K562 (cell line): Measurements from ENCODE around the gene CTAGE9. TPM values are rescaled to one million over a fixed set of nuclear protein-coding genes. Genes with fewer than 3 reads are reported as not detected.

Source experiments
- ATAC-seq: fragments of 200-7000 bp; cut with Tn5 transposase; 3 replicates; pipeline ENCODE4 v1.9.1; 2020; ENCODE audit warnings: moderate library complexity
- BruUV-seq: library from RNA; stranded (reverse); fragments of 400-500 nt; replicated peaks from 2 replicates; lab custom pipeline; 2021; lab: Mats Ljungman, UMichigan
- CTCF ChIA-PET: fragments of 300-600 bp; formaldehyde crosslinking; extraction: SDS; loops from one replicate; lab custom pipeline; 2021; ENCODE audit warnings: low intra/inter-chr PET ratio; lab: Yijun Ruan, JAX
- POLR2A ChIA-PET: fragments of 300-600, 350-650 bp; sonication (Branson Sonifier 250); formaldehyde crosslinking; extraction: SDS; loops from one replicate; lab custom pipeline; 2021; ENCODE audit warnings: antibody characterized with exemption, inconsistent platforms; lab: Yijun Ruan, JAX
- DNase-seq, 4 experiments: peaks; one replicate each; pipeline versions ENCODE4 v3.0.0 to v3.0.0-alpha.2; 2011 to 2018; ENCODE audit warnings: low spot score in 3 of 4, mixed read lengths in 3 of 4; ENCODE audit errors: extremely low read depth in 1 of 4
- FAIRE-seq: peaks from 2 replicates; lab custom pipeline; 2011; peaks lifted over from hg19 to GRCh38; lab: Jason Lieb, UNC
- H2AFZ ChIP-seq: 2 replicates; pipeline ENCODE4 v1.6.0; 2011; ENCODE audit warnings: low read depth, low read length, control low read depth, inconsistent platforms
- H3K27ac ChIP-seq: fragments of 200-600 bp; 3 replicates; pipeline ENCODE4 v1.8.0; 2011; ENCODE audit warnings: low read depth, mild to moderate bottlenecking, control low read depth, inconsistent platforms, low read length, moderate library complexity, mixed read lengths; ENCODE audit errors: extremely low read depth
- H3K27me3 ChIP-seq, 2 experiments: fragments of 300-600 bp in 1 of 2; 2 replicates in 1 of 2; 3 replicates in 1 of 2; pipeline versions ENCODE4 v1.6.0 to v1.8.0; 2011; ENCODE audit warnings: inconsistent platforms in 2 of 2, low read length in 2 of 2, mild to moderate bottlenecking in 1 of 2, mixed read lengths in 1 of 2, moderate library complexity in 1 of 2; ENCODE audit not compliant: control insufficient read depth in 2 of 2, insufficient read depth in 2 of 2
- H3K36me3 ChIP-seq: fragments of 300-600 bp; 3 replicates; pipeline ENCODE4 v1.8.0; 2011; ENCODE audit warnings: mild to moderate bottlenecking, low read length, inconsistent platforms; ENCODE audit not compliant: control insufficient read depth, insufficient read depth
- H3K4me1 ChIP-seq, 2 experiments: fragments of 200-600 bp in 1 of 2; replicated peaks in 1 of 2; 2 replicates in 1 of 2; 3 replicates in 1 of 2; pipeline versions ENCODE4 v1.5.1 to v1.8.0; 2011; ENCODE audit warnings: inconsistent platforms in 2 of 2, low read length in 2 of 2, mild to moderate bottlenecking in 1 of 2, mixed read lengths in 1 of 2, moderate library complexity in 1 of 2; ENCODE audit not compliant: control insufficient read depth in 2 of 2, insufficient read depth in 2 of 2
- H3K4me2 ChIP-seq: 2 replicates; pipeline ENCODE4 v1.6.1; 2011; ENCODE audit warnings: low read length, control low read depth, inconsistent platforms, mixed read lengths; ENCODE audit not compliant: insufficient read depth
- H3K4me3 ChIP-seq: fragments of 200-600 bp; sonication (generic), shearing (Covaris generic); 2 replicates; pipeline ENCODE4 v1.5.1; 2016; ENCODE audit warnings: control low read depth, inconsistent platforms
- H3K79me2 ChIP-seq: fragments of 200-600 bp; 3 replicates; pipeline ENCODE4 v1.8.0; 2011; ENCODE audit warnings: low read length, inconsistent platforms; ENCODE audit not compliant: control insufficient read depth, insufficient read depth
- H3K9ac ChIP-seq, 2 experiments: 2 replicates each; pipeline versions ENCODE4 v1.6.0 to v1.6.1; 2011; ENCODE audit warnings: low read depth in 2 of 2, low read length in 2 of 2, control low read depth in 1 of 2, inconsistent platforms in 1 of 2, mild to moderate bottlenecking in 1 of 2, mixed read lengths in 1 of 2; ENCODE audit not compliant: insufficient read depth in 1 of 2
- H3K9me1 ChIP-seq: one replicate; pipeline ENCODE4 v1.6.0; 2011; ENCODE audit warnings: inconsistent platforms, mild to moderate bottlenecking, low read length, moderate library complexity; ENCODE audit not compliant: control insufficient read depth, insufficient read depth
- H3K9me3 ChIP-seq: replicated peaks from 2 replicates; pipeline ENCODE4 v1.5.1; 2011; ENCODE audit warnings: low read depth, low read length, inconsistent platforms; ENCODE audit not compliant: control insufficient read depth, insufficient read depth
- H4K20me1 ChIP-seq: replicated peaks from 2 replicates; pipeline ENCODE4 v1.6.1; 2011; ENCODE audit warnings: low read length, inconsistent platforms, mixed read lengths; ENCODE audit not compliant: control insufficient read depth, insufficient read depth
- BCL6 ChIP-seq: fragments of 250-450 bp; sonication (Bioruptor Pico); IDR thresholded peaks from 2 replicates; pipeline ENCODE4 v1.4.0; 2020
- CC2D1A ChIP-seq: fragments of 450-650 bp; IDR thresholded peaks from 2 replicates; pipeline ENCODE4 v1.6.1; 2017; ENCODE audit warnings: mild to moderate bottlenecking
- ETV6 ChIP-seq, 3 experiments: fragments of 150-350 bp in 1 of 3; sonication (generic) in 1 of 3; formaldehyde crosslinking in 1 of 3; IDR thresholded peaks; 2 replicates each; pipeline versions ENCODE4 v1.6.1 to v1.8.0; 2014 to 2022; ENCODE audit warnings: borderline replicate concordance in 2 of 3, low read depth in 2 of 3, antibody characterized with exemption in 1 of 3, low read length in 1 of 3, mild to moderate bottlenecking in 1 of 3, missing genetic modification reagents in 1 of 3
- HNRNPL ChIP-seq: fragments of 200-400 bp; formaldehyde crosslinking; IDR thresholded peaks from 2 replicates; pipeline ENCODE4 v1.6.1; 2017; ENCODE audit warnings: low read depth, mild to moderate bottlenecking, low read length
- OTX1 ChIP-seq: fragments of 450-650 bp; formaldehyde crosslinking; IDR thresholded peaks from 2 replicates; pipeline ENCODE4 v1.4.0; 2022; ENCODE audit warnings: mild to moderate bottlenecking
- WGBS: fragments of 100-300 bp; shearing (Covaris generic); methylation state at CpG from one replicate; pipeline ENCODE4 v1.1.6; 2016; ENCODE audit warnings: low coverage, mixed read lengths; ENCODE audit not compliant: insufficient coverage; ENCODE audit errors: missing lambda C conversion rate; 5-methylcytosine and 5-hydroxymethylcytosine counted together
- in situ Hi-C: fragments of 300-500 bp; cut with MboI; formaldehyde crosslinking; loops from 4 replicates; pipeline ENCODE4 v1.15.0; 2018; ENCODE audit warnings: inconsistent platforms, mixed read lengths
- intact Hi-C: fragments of 100-400 bp; cut with micrococcal nuclease; formaldehyde crosslinking; loops from 2 replicates; pipeline ENCODE4 v1.14.2; 2022
- polyA plus RNA-seq, 8 experiments: library from polyadenylated mRNA; depleted of rRNA in 4 of 8; stranded (reverse) in 5 of 8; unstranded in 3 of 8; fragments of >200 nt; fragmentation: Nextera tagmentation in 2 of 8; fragmentation: Illumina TruSeq in 1 of 8; extraction: Ambion mirVana in 2 of 8; extraction: Trizol in 1 of 8; gene quantifications; 2 replicates each; pipeline versions ENCODE4 v1.2.1 to v1.2.3, GENCODE V29; 2011 to 2014; ENCODE audit warnings: inconsistent platforms in 1 of 8, missing spikeins in 1 of 8
- total RNA-seq, 7 experiments: library from RNA; depleted of rRNA in 6 of 7; stranded (reverse); fragments of >200 nt in 6 of 7; fragmentation: Illumina TruSeq in 2 of 7; extraction: Trizol in 2 of 7; gene quantifications; 2 replicates each; pipeline versions ENCODE4 v1.2.1 to v1.2.3, GENCODE V29; 2011 to 2021; ENCODE audit warnings: low replicate concordance in 1 of 7
- TF ChIP-seq, protein P1 (sequence below): fragments of 250-450 bp; sonication (Bioruptor Pico); IDR thresholded peaks from 2 replicates; pipeline ENCODE4 v1.4.0; 2020; ENCODE audit warnings: mild to moderate bottlenecking, moderate library complexity

Gene CTAGE9
- total and polyA plus RNA-seq, 9 of the 15 experiments (the other 6 are each of a cell fraction or from before 2014, with no cell fraction given), result not detected

- TF ChIP-seq OTX1, result no peak
- TF ChIP-seq BCL6 (CRISPR knock-in tag), result no peak
- TF ChIP-seq, all 486 proteins: peak for 0
Observed at GRCh38 chr6:131688286-131688685, 22.5 kb downstream of the CTAGE9 start (continued).

DNA sequence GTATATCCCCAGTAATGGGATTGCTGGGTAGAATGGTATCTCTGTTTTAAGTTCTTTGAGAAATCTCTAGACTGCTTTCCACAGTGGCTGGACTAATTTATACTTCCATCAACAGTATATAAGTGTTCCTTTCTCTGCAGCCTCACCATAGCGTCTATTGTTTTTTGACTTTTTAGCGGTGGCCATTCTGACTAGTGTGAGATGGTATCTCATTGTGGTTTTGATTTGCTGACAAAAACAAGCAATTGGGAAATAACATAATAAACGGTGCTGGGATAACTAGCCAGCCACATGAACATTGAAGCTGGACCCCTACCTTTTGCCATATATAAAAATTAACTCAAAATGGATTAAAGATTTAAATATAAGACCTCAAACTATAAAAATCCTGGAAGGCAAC, 23.8 kb downstream of the CTAGE9 start:
- intact Hi-C loops, result no loop called here
- H3K79me2 ChIP-seq, result no peaks in the 10 kb centered on the region
- no peaks in the 10 kb centered on the region for H3K27me3 ChIP-seq
- no peak overlapping the region for H3K4me2 ChIP-seq
- H3K4me1 ChIP-seq, result no peaks in the 10 kb centered on the region
- 71% methylated on average over 3 of the region's 3 CpGs for WGBS
- H3K4me3 ChIP-seq, result no peak overlapping the region
- no peak overlapping the region for H2AFZ ChIP-seq
- in situ Hi-C loops, result no loop called here
- FAIRE-seq (no peak), ATAC-seq (no peak), DNase-seq (no peak)
- no TSS peak for BruUV-seq
- ChIA-PET CTCF (no interaction called here), POLR2A (no interaction called here)
- H3K36me3 ChIP-seq, result peaks cover 22% of the 10 kb centered on the region; the same call in 1 of the 3 replicates
- no peak overlapping the region for H3K9ac ChIP-seq
- H3K9me3 ChIP-seq, result no peaks in the 10 kb centered on the region
- no peaks in the 10 kb centered on the region for H3K9me1 ChIP-seq
- no peak overlapping the region for H3K27ac ChIP-seq
- no peak for TF ChIP-seq CC2D1A
- TF ChIP-seq, protein P1, sequence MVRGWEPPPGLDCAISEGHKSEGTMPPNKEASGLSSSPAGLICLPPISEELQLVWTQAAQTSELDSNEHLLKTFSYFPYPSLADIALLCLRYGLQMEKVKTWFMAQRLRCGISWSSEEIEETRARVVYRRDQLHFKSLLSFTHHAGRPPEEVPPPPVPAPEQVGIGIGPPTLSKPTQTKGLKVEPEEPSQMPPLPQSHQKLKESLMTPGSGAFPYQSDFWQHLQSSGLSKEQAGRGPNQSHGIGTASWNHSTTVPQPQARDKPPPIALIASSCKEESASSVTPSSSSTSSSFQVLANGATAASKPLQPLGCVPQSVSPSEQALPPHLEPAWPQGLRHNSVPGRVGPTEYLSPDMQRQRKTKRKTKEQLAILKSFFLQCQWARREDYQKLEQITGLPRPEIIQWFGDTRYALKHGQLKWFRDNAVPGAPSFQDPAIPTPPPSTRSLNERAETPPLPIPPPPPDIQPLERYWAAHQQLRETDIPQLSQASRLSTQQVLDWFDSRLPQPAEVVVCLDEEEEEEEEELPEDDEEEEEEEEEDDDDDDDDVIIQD (CRISPR knock-in tag), result no peak
- no peak for TF ChIP-seq ETV6 (IDR thresholded peaks at IDR 0.05; ENCODE audit: borderline replicate concordance in 1 of 2, low read depth in 2 of 2, low read length in 1 of 2)
- no peak for TF ChIP-seq ETV6 (CRISPR knock-in tag; IDR thresholded peaks at IDR 0.05; ENCODE audit: borderline replicate concordance)
- TF ChIP-seq HNRNPL, result no peak
- H4K20me1 ChIP-seq, result no peaks in the 10 kb centered on the region
